Upper lobe of left lung (tissue), 6 donors: ENCODE measurements around the gene CCDC85B. TPM values are rescaled to one million over a fixed set of nuclear protein-coding genes. Genes with fewer than 3 reads are reported as not detected.
A peak's percentile ranks its signal among the peaks of the same experiment; 100 is the strongest.

Source experiments
- ATAC-seq, 2 donors: fragments of 200-7000 bp; cut with Tn5 transposase; one replicate each; pipeline ENCODE4 v1.9.1; 2022; ENCODE audit warnings: mild to moderate bottlenecking in 2 of 2, moderate library complexity in 2 of 2; ENCODE audit not compliant: low FRiP score in 2 of 2
- DNase-seq, 2 donors: peaks; one replicate each; pipeline ENCODE4 v3.0.0-alpha.2; 2019 to 2020
- H3K27ac ChIP-seq, 4 donors: fragments of 200-600 bp; sonication (generic); one replicate each; pipeline ENCODE4 v1.5.1; 2016 to 2019
- H3K27me3 ChIP-seq, 4 donors: fragments of 200-600 bp; sonication (generic); one replicate each; pipeline ENCODE4 v1.5.1; 2017 to 2019
- H3K36me3 ChIP-seq, 4 donors: fragments of 200-600 bp; sonication (generic); one replicate each; pipeline ENCODE4 v1.5.1; 2016 to 2019
- H3K4me1 ChIP-seq, 4 donors: fragments of 200-600 bp; sonication (generic); one replicate each; pipeline ENCODE4 v1.5.1; 2018 to 2019
- H3K4me3 ChIP-seq, 4 donors: fragments of 200-600 bp; sonication (generic); one replicate each; pipeline ENCODE4 v1.5.1; 2017 to 2019; ENCODE audit warnings: mild to moderate bottlenecking in 2 of 4, moderate library complexity in 1 of 4
- H3K9me3 ChIP-seq, 4 donors: fragments of 200-600 bp; sonication (generic); one replicate each; pipeline ENCODE4 v1.5.1; 2018 to 2019
- CTCF ChIP-seq, 6 experiments: fragments of 450-650 bp in 4 of 6; fragments of 200-600 bp in 2 of 6; sonication (generic) in 2 of 6; IDR thresholded peaks; one replicate each; pipeline ENCODE4 v1.5.1; 2016 to 2019; ENCODE audit warnings: antibody characterized with exemption in 6 of 6
- EP300 ChIP-seq, 4 donors: sonication (generic); formaldehyde crosslinking; IDR thresholded peaks; one replicate each; pipeline ENCODE4 v1.5.1; 2017; ENCODE audit warnings: antibody characterized with exemption in 4 of 4, control low read depth in 2 of 4
- POLR2A ChIP-seq, 4 donors: fragments of 450-650 bp; IDR thresholded peaks; one replicate each; pipeline ENCODE4 v1.5.1; 2016 to 2017; ENCODE audit warnings: antibody characterized with exemption in 4 of 4, mild to moderate bottlenecking in 2 of 4
- POLR2AphosphoS5 ChIP-seq, 2 donors: sonication (generic); formaldehyde crosslinking; IDR thresholded peaks; one replicate each; pipeline ENCODE4 v1.5.1; 2017; ENCODE audit warnings: antibody characterized with exemption in 2 of 2
- WGBS, 2 donors: methylation state at CpG; one replicate each; pipeline ENCODE4 v1.1.5; 2017 to 2018; 5-methylcytosine and 5-hydroxymethylcytosine counted together
- total RNA-seq, 6 donors: library from RNA; depleted of rRNA in 4 of 6; stranded (reverse); fragments of >200 nt in 4 of 6; gene quantifications; one replicate each; pipeline versions ENCODE4 v1.1.0 to v1.2.1, GENCODE V29; 2016 to 2021
- donor health status: DM: no; HTN: no; CAD: no; lungs with moderate emphysema.
- donor health status: DM: no; HTN: yes; CAD: no; lungs with severe emphysema.

CCDC85B gene
- total RNA-seq, 6 donors from 2014 or later, result 19.9 to 69.7 (median 37.2) TPM

- peaks cover 18 to 49% (median 43%) of the 10 kb centered on the region in 4 donors for H3K36me3 ChIP-seq
- 0% methylated on average over 8 to 11 of the region's 49 CpGs for WGBS, 2 donors
- no peaks in the 10 kb centered on the region for H3K9me3 ChIP-seq
- H3K4me3 ChIP-seq, result peak overlapping the region; percentile 66 to 98 (median 84)
- peak overlapping the region; percentile 90 to 99 (median 96) for H3K27ac ChIP-seq
- H3K27me3 ChIP-seq, result no peaks in the 10 kb centered on the region
- peaks cover 30 to 64% (median 45%) of the 10 kb centered on the region in 4 donors for H3K4me1 ChIP-seq
- ATAC-seq (no peak), DNase-seq (peak in 1 of 2 donors; percentile 93)
- TF ChIP-seq CTCF (IDR thresholded peaks at IDR 0.05), result peak in 1 of 6 experiments; percentile 13
- TF ChIP-seq POLR2AphosphoS5 (IDR thresholded peaks at IDR 0.05), result no peak
Observed at GRCh38 chr11:65857500-65857852, 33.0 kb upstream of the CCDC85B start.

- 0% methylated on average over 7 to 34 of the region's 92 CpGs for WGBS, 2 donors
- H3K36me3 ChIP-seq, result peaks cover 13 to 49% (median 43%) of the 10 kb centered on the region in 4 donors
Observed at GRCh38 chr11:65857853-65858680, 32.4 kb upstream of the CCDC85B start, which contains the start of gene CFL1. Gene CFL1 (minus strand): TSS chr11:65858180. CDS start chr11:65858099, 81 bp downstream.

GRCh38 chr11:65858681-65859087, 31.8 kb upstream of the CCDC85B start:
- H3K27me3 ChIP-seq, result no peaks in the 10 kb centered on the region
- peaks cover 13 to 49% (median 43%) of the 10 kb centered on the region in 4 donors for H3K36me3 ChIP-seq
- H3K4me1 ChIP-seq, result peaks cover 30 to 67% (median 46%) of the 10 kb centered on the region in 4 donors
- no peaks in the 10 kb centered on the region for H3K9me3 ChIP-seq
- H3K27ac ChIP-seq, result peak overlapping the region; percentile 90 to 99 (median 96)
- DNase-seq (no peak), ATAC-seq (no peak)
- 0 to 1% methylated on average over 10 of the region's 10 CpGs for WGBS, 2 donors
- peak overlapping the region; percentile 62 to 98 (median 72) for H3K4me3 ChIP-seq
- TF ChIP-seq CTCF (IDR thresholded peaks at IDR 0.05) (no peak), POLR2AphosphoS5 (IDR thresholded peaks at IDR 0.05) (no peak), EP300 (IDR thresholded peaks at IDR 0.05) (no peak), POLR2A (IDR thresholded peaks at IDR 0.05) (no peak)

More at GRCh38 chr11:65857853-65858680, 32.4 kb upstream of the CCDC85B start, which contains the start of gene CFL1:
- ATAC-seq (peak; percentile 85 to 92), DNase-seq (peak; percentile 99 to 100)
- Histone ChIP-seq H3K27ac (peak within 1 kb of the TSS; percentile 90 to 99 (median 96)), H3K4me1 (peaks cover 30 to 62% (median 47%) of the 10 kb centered on the region in 4 donors), H3K4me3 (peak within 1 kb of the TSS; percentile 66 to 98 (median 84)), H3K27me3 (no peaks in the 10 kb centered on the region), H3K9me3 (no peaks in the 10 kb centered on the region)
- TF ChIP-seq POLR2A (IDR thresholded peaks at IDR 0.05) (peak; percentile 99), POLR2AphosphoS5 (IDR thresholded peaks at IDR 0.05) (peak; percentile 98), CTCF (IDR thresholded peaks at IDR 0.05) (peak in 1 of 6 experiments; percentile 22), EP300 (IDR thresholded peaks at IDR 0.05) (peak in 1 of 4 donors; percentile 65)

GRCh38 chr11:65859095-65859811, 31.2 kb upstream of the CCDC85B start:
- 0 to 1% methylated on average over 8 to 39 of the region's 46 CpGs for WGBS, 2 donors
- no peaks in the 10 kb centered on the region for H3K27me3 ChIP-seq
- ATAC-seq, result peak; percentile 83 to 93
- peak overlapping the region; percentile 90 to 99 (median 96) for H3K27ac ChIP-seq
- no peaks in the 10 kb centered on the region for H3K9me3 ChIP-seq
- peak; percentile 99 to 100 for DNase-seq
- peaks cover 30 to 66% (median 45%) of the 10 kb centered on the region in 4 donors for H3K4me1 ChIP-seq
- H3K36me3 ChIP-seq, result peaks cover 13 to 49% (median 43%) of the 10 kb centered on the region in 4 donors
- TF ChIP-seq POLR2A (IDR thresholded peaks at IDR 0.05), result peak in 3 of 4 donors; percentile 69 to 90 (median 88)
- peak; percentile 88 to 95 for TF ChIP-seq POLR2AphosphoS5 (IDR thresholded peaks at IDR 0.05)
- no peak for TF ChIP-seq CTCF (IDR thresholded peaks at IDR 0.05)
- peak overlapping the region; percentile 66 to 98 (median 88) for H3K4me3 ChIP-seq
